T-cell (primary cell): ENCODE data around the gene GATD1. TPM values are rescaled to one million over a fixed set of nuclear protein-coding genes. Genes with fewer than 3 reads are reported as not detected.

ENCODE experiments used
- ATAC-seq, 4 experiments: fragments of 200-7000 bp in 3 of 4; fragments of 150-1000 bp in 1 of 4; cut with Tn5 transposase; replicated peaks in 1 of 4; 1 replicate in 3 of 4; 2 replicates in 1 of 4; pipeline ENCODE4 v1.10.0; 2021; ENCODE audit warnings: moderate library complexity in 3 of 4, mild to moderate bottlenecking in 2 of 4, moderate number of reproducible peaks in 1 of 4
- CTCF ChIA-PET, 2 donors: fragments of 300-600 bp; sonication (Branson Sonifier 250); formaldehyde crosslinking; loops; one replicate each; lab custom pipeline; 2022; ENCODE audit warnings: antibody characterized with exemption in 2 of 2; lab: Charles Lee
- POLR2A ChIA-PET, 2 donors: fragments of 300-600 bp; sonication (Branson Sonifier 250); formaldehyde crosslinking; loops; one replicate each; lab custom pipeline; 2022; ENCODE audit warnings: antibody characterized with exemption in 2 of 2; lab: Charles Lee
- DNase-seq, 35 experiments: peaks; one replicate each; pipeline versions ENCODE4 v3.0.0 to v3.0.0-alpha.2; 2013 to 2023
- H3K27ac ChIP-seq: one replicate; pipeline ENCODE4 v1.5.1; 2013; ENCODE audit warnings: low read length
- H3K27me3 ChIP-seq, 2 experiments: replicated peaks in 1 of 2; 1 replicate in 1 of 2; 2 replicates in 1 of 2; pipeline versions ENCODE4 v1.6.1 to v1.7.0; 2013; ENCODE audit warnings: low read length in 1 of 2, mixed read lengths in 1 of 2; ENCODE audit not compliant: control insufficient read depth in 2 of 2, insufficient read depth in 2 of 2; ENCODE audit errors: extremely low read depth in 1 of 2
- H3K36me3 ChIP-seq, 2 donors: 1 replicate in 1 of 2; 2 replicates in 1 of 2; pipeline versions ENCODE4 v1.6.1 to v1.7.0; 2013; ENCODE audit warnings: low read length in 1 of 2; ENCODE audit not compliant: control insufficient read depth in 2 of 2, insufficient read depth in 1 of 2; ENCODE audit errors: extremely low read depth in 1 of 2
- H3K4me1 ChIP-seq, 2 experiments: 1 replicate in 1 of 2; 2 replicates in 1 of 2; pipeline versions ENCODE4 v1.6.1 to v1.7.0; 2013; ENCODE audit warnings: low read length in 2 of 2, mixed read lengths in 1 of 2; ENCODE audit not compliant: insufficient read depth in 2 of 2, control insufficient read depth in 1 of 2; ENCODE audit errors: extremely low read depth in 1 of 2
- H3K4me3 ChIP-seq, 2 donors: 1 replicate in 1 of 2; 2 replicates in 1 of 2; pipeline versions ENCODE4 v1.5.1 to v1.7.0; 2013; ENCODE audit warnings: mild to moderate bottlenecking in 2 of 2, low read length in 1 of 2, moderate library complexity in 1 of 2; ENCODE audit not compliant: control insufficient read depth in 1 of 2; ENCODE audit errors: extremely low read depth in 1 of 2
- H3K9me3 ChIP-seq: 2 replicates; pipeline ENCODE4 v1.7.0; 2013
- H3K27ac Mint-ChIP-seq, 2 donors: one replicate each; pipeline ENCODE4 v1.8.0; 2020 to 2021; ENCODE audit warnings: mild to moderate bottlenecking in 2 of 2, mixed read lengths in 2 of 2
- H3K27me3 Mint-ChIP-seq, 2 donors: one replicate each; pipeline ENCODE4 v1.8.0; 2021 to 2022; ENCODE audit warnings: mixed read lengths in 2 of 2
- H3K36me3 Mint-ChIP-seq: one replicate; pipeline ENCODE4 v1.8.0; 2021; ENCODE audit warnings: mixed read lengths
- H3K4me1 Mint-ChIP-seq, 3 donors: one replicate each; pipeline ENCODE4 v1.8.0; 2020 to 2022; ENCODE audit warnings: mixed read lengths in 3 of 3, mild to moderate bottlenecking in 1 of 3
- H3K4me3 Mint-ChIP-seq, 3 donors: one replicate each; pipeline ENCODE4 v1.8.0; 2020 to 2022; ENCODE audit warnings: mild to moderate bottlenecking in 3 of 3, mixed read lengths in 3 of 3, moderate library complexity in 3 of 3
- H3K9me3 Mint-ChIP-seq, 3 donors: one replicate each; pipeline ENCODE4 v1.8.0; 2020 to 2022; ENCODE audit warnings: mixed read lengths in 3 of 3
- WGBS: methylation state at CpG from one replicate; pipeline ENCODE4 v1.1.5; 2013; ENCODE audit warnings: missing lambda C conversion rate; ENCODE audit not compliant: insufficient coverage; 5-methylcytosine and 5-hydroxymethylcytosine counted together
- total RNA-seq, 35 experiments: library from RNA in 6 of 35; stranded (reverse) in 6 of 35; fragments of 120-200 nt in 1 of 35; gene quantifications; one replicate each; pipeline versions ENCODE4 v1.2.1 to v1.2.4 and lab custom pipeline; 2013 to 2026

GATD1 gene
- total RNA-seq, 5 donors from 2014 or later (not counting 1 experiment from before 2014, with no cell fraction given), result 40.8 to 73.5 (median 70.2) TPM

DNA sequence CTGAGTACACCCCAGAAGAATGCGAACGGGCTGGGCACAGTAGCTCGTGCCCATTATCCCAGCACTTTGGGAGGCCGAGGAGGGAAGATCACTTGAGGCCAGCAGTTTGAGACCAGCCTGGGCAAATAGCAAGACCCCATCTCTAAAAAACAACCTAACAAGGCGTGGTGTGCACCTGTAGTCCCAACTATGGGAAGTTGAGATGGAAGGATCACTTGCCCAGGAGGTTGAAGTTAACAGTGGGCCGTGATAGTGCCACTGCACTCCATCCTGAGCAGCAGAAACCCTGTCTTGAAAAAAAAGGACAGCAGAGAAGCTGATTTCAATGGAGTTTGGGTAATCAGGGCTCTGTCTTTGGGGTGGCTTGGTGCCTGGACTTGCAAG, 35.8 kb upstream of the GATD1 start:
- ATAC-seq, result no peak
- Histone ChIP-seq H3K36me3 (peaks cover 21 to 27% of the 10 kb centered on the region in 2 donors), H3K9me3 (no peaks in the 10 kb centered on the region), H3K4me1 (peaks cover 13 to 34% of the 10 kb centered on the region in 2 experiments), H3K27ac (no peak overlapping the region), H3K27me3 (no peaks in the 10 kb centered on the region), H3K4me3 (no peak overlapping the region)
- no peak overlapping the region for H3K27ac Mint-ChIP-seq
- 94% methylated on average over 3 of the region's 6 CpGs for WGBS
- DNase-seq, result no peak
- ChIA-PET POLR2A (interaction anchor here in 1 of 2 donors (0.6 kb wide), 1 partner anchor 29 kb away, joined by 3 read pairs; no protein-coding TSS in a partner anchor), CTCF (no interaction called here)
- peaks cover 20% of the 10 kb centered on the region for H3K36me3 Mint-ChIP-seq
- H3K4me3 Mint-ChIP-seq, result no peak overlapping the region
- H3K27me3 Mint-ChIP-seq, result no peaks in the 10 kb centered on the region
- H3K4me1 Mint-ChIP-seq, result peaks cover 30 to 35% (median 34%) of the 10 kb centered on the region in 3 donors
- H3K9me3 Mint-ChIP-seq, result no peaks in the 10 kb centered on the region

DNA sequence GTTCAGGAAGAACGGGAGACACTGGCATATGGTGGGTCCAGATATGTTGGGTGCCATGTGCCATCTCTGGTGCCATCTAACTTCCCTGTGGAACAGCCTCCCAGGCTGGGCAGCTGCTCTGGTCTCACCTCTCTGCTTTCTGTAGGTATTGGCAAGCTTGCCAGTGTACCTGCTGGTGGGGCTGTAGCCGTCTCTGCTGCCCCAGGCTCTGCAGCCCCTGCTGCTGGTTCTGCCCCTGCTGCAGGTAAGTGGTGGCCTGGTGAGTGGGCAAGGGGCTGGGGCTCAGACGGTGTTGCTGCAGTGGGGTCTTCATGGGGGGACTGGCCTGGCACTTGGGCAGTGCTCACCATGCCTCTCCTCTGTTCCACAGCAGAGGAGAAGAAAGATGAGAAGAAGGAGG, 35.1 kb upstream of the GATD1 start:
- Mint-ChIP-seq H3K27ac (peak overlapping the region in 1 of 2 donors; percentile 16), H3K4me3 (peak overlapping the region in 2 of 3 donors; percentile 21 to 31)

GRCh38 chr11:811446-812245, 34.4 kb upstream of the GATD1 start:
- Histone ChIP-seq H3K4me3 (peak overlapping the region in 1 of 2 donors; percentile 41), H3K27ac (peak overlapping the region; percentile 61), H3K4me1 (peaks cover 13 to 35% of the 10 kb centered on the region in 2 experiments), H3K9me3 (no peaks in the 10 kb centered on the region), H3K36me3 (peaks cover 21 to 27% of the 10 kb centered on the region in 2 donors), H3K27me3 (no peaks in the 10 kb centered on the region)
- H3K4me1 Mint-ChIP-seq, result peaks cover 33 to 40% (median 38%) of the 10 kb centered on the region in 3 donors
- 59% methylated on average over 10 of the region's 14 CpGs for WGBS
- ChIA-PET CTCF (no interaction called here), POLR2A (no interaction called here)
- no peaks in the 10 kb centered on the region for H3K9me3 Mint-ChIP-seq
- H3K27me3 Mint-ChIP-seq, result no peaks in the 10 kb centered on the region
- peak overlapping the region; percentile 73 to 84 for H3K27ac Mint-ChIP-seq
- no peak for DNase-seq
- H3K4me3 Mint-ChIP-seq, result peak overlapping the region; percentile 89 to 91 (median 89)
- no peak for ATAC-seq
- H3K36me3 Mint-ChIP-seq, result peaks cover 20% of the 10 kb centered on the region

More for the DNA sequence above, 35.1 kb upstream of the GATD1 start:
- Mint-ChIP-seq H3K4me1 (peaks cover 33 to 40% (median 38%) of the 10 kb centered on the region in 3 donors), H3K36me3 (peaks cover 20% of the 10 kb centered on the region), H3K27me3 (no peaks in the 10 kb centered on the region), H3K9me3 (no peaks in the 10 kb centered on the region)
- peaks cover 21 to 27% of the 10 kb centered on the region in 2 donors for H3K36me3 ChIP-seq
- peaks cover 13 to 35% of the 10 kb centered on the region in 2 experiments for H3K4me1 ChIP-seq
- CTCF ChIA-PET, result no interaction called here
- 95% methylated on average over 2 of the region's 3 CpGs for WGBS
- H3K27me3 ChIP-seq, result no peaks in the 10 kb centered on the region
- no peaks in the 10 kb centered on the region for H3K9me3 ChIP-seq
- DNase-seq (no peak), ATAC-seq (no peak)
- H3K4me3 ChIP-seq, result no peak overlapping the region
- POLR2A ChIA-PET, result no interaction called here
- H3K27ac ChIP-seq, result no peak overlapping the region

DNA sequence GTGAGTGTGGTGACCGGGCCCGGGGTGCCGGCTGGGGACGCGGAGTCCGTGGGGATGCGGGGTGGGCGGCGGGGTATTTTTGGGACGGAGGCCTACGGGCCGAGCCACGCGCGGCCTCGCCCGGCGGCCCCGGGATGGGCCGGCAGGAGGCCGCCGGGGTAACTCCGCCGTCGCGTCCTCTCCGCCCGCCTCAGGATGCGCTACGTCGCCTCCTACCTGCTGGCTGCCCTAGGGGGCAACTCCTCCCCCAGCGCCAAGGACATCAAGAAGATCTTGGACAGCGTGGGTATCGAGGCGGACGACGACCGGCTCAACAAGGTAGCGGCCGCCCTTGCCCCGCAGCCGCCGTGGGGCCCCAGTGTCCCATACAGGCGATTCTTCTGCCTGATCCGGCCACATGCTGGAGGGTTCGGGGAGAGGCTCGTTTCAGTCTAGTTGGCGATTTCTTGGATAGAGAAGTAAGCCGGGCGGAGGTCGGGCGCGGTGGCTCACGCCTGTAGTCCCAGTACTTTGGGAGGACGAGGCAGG, 32.8 kb upstream of the GATD1 start:
- peak overlapping the region; percentile 89 to 91 (median 89) for H3K4me3 Mint-ChIP-seq
- no peaks in the 10 kb centered on the region for H3K27me3 ChIP-seq
- H3K36me3 ChIP-seq, result peaks cover 21 to 27% of the 10 kb centered on the region in 2 donors
- CTCF ChIA-PET, result interaction anchor here (0.6 to 1.8 kb wide), 2 partner anchors 10 to 232 kb away, joined by 3 to 6 read pairs; no protein-coding TSS in a partner anchor
- DNase-seq (no peak), ATAC-seq (peak; percentile 10 to 17 (median 16))
- H3K4me1 ChIP-seq, result peaks cover 13 to 41% of the 10 kb centered on the region in 2 experiments
- peak overlapping the region; percentile 70 to 97 for H3K4me3 ChIP-seq
- no peaks in the 10 kb centered on the region for H3K27me3 Mint-ChIP-seq
- under 1% methylated on average over 53 of the region's 55 CpGs for WGBS
- peak overlapping the region; percentile 61 for H3K27ac ChIP-seq
- H3K9me3 Mint-ChIP-seq, result no peaks in the 10 kb centered on the region
- POLR2A ChIA-PET, result interaction anchor here (0.6 to 0.8 kb wide), 6 partner anchors 10 to 582 kb away, joined by 3 to 11 read pairs (median 3); partner anchors contain the start of gene CEND1 (in 1 of the 2)
- peaks cover 34 to 40% (median 38%) of the 10 kb centered on the region in 3 donors for H3K4me1 Mint-ChIP-seq
- H3K36me3 Mint-ChIP-seq, result peaks cover 20% of the 10 kb centered on the region
- H3K9me3 ChIP-seq, result no peaks in the 10 kb centered on the region
- H3K27ac Mint-ChIP-seq, result peak overlapping the region; percentile 94 to 99

GRCh38 chr11:809287-810039, 32.2 kb upstream of the GATD1 start, which contains the start of gene RPLP2:
TSS of gene RPLP2 (plus strand) at chr11:809967. CDS start at chr11:810235, 268 bp downstream.
- ATAC-seq (peak; percentile 84 to 87 (median 85)), DNase-seq (peak; percentile 93 to 99 (median 97))
- peak within 1 kb of the TSS; percentile 94 to 99 for H3K27ac Mint-ChIP-seq
- WGBS, result under 1% methylated on average over 75 of the region's 81 CpGs
- CTCF ChIA-PET, result interaction anchor here (0.5 to 1.8 kb wide), 2 partner anchors 10 to 28 kb away, joined by 4 to 6 read pairs; no protein-coding TSS in a partner anchor
- no peaks in the 10 kb centered on the region for H3K27me3 Mint-ChIP-seq
- peaks cover 36 to 40% (median 39%) of the 10 kb centered on the region in 3 donors for H3K4me1 Mint-ChIP-seq
- Histone ChIP-seq H3K27me3 (no peaks in the 10 kb centered on the region), H3K9me3 (no peaks in the 10 kb centered on the region), H3K4me1 (peaks cover 15 to 46% of the 10 kb centered on the region in 2 experiments), H3K27ac (peak within 1 kb of the TSS; percentile 97), H3K36me3 (peaks cover 21 to 27% of the 10 kb centered on the region in 2 donors), H3K4me3 (peak within 1 kb of the TSS; percentile 85 to 97)
- peaks cover 20% of the 10 kb centered on the region for H3K36me3 Mint-ChIP-seq
- peak within 1 kb of the TSS; percentile 89 to 91 (median 89) for H3K4me3 Mint-ChIP-seq
- H3K9me3 Mint-ChIP-seq, result no peaks in the 10 kb centered on the region
- POLR2A ChIA-PET, result interaction anchor here (0.6 to 0.7 kb wide), 4 partner anchors 10 to 561 kb away, joined by 3 to 8 read pairs (median 3); partner anchors contain the start of gene CEND1 (in 1 of the 2)
